Lower leg skin (tissue), 4 donors: ENCODE measurements around the gene SLC41A3. TPM values are rescaled to one million over a fixed set of nuclear protein-coding genes. Genes with fewer than 3 reads are reported as not detected.
A peak's percentile ranks its signal among the peaks of the same experiment; 100 is the strongest.

Source experiments
- DNase-seq, 2 donors: peaks; one replicate each; pipeline ENCODE4 v3.0.0-alpha.2; 2019; ENCODE audit warnings: low spot score in 2 of 2
- H3K4me3 ChIP-seq: fragments of 200-600 bp; sonication (generic); 2 replicates; pipeline ENCODE4 v1.5.1; 2017; ENCODE audit warnings: mild to moderate bottlenecking, low read depth; ENCODE audit not compliant: poor library complexity, severe bottlenecking
- POLR2A ChIP-seq, 2 donors: fragments of 450-650 bp; IDR thresholded peaks; one replicate each; pipeline ENCODE4 v1.6.1; 2016 to 2017; ENCODE audit warnings: antibody characterized with exemption in 2 of 2, mild to moderate bottlenecking in 1 of 2, moderate library complexity in 1 of 2
- WGBS, 2 donors: methylation state at CpG; one replicate each; pipeline ENCODE4 v1.1.5; 2018; 5-methylcytosine and 5-hydroxymethylcytosine counted together
- intact Hi-C: fragments of 100-400 bp; cut with DNase I; formaldehyde crosslinking; loops from one replicate; pipeline ENCODE4 v1.15.0; 2023; ENCODE audit warnings: low total_unique reads
- total RNA-seq, 4 donors: library from RNA; depleted of rRNA; stranded (reverse); fragments of >200 nt; gene quantifications; one replicate each; pipeline ENCODE4 v1.1.0, GENCODE V29; 2016
- TF ChIP-seq, protein P1 (sequence below), 3 donors: fragments of 450-650 bp; IDR thresholded peaks; one replicate each; pipeline ENCODE4 v1.5.1; 2016; ENCODE audit warnings: antibody characterized with exemption in 3 of 3, mild to moderate bottlenecking in 3 of 3, moderate library complexity in 2 of 3

SLC41A3 gene
- total RNA-seq, 4 donors from 2014 or later: 31.6 to 41.1 (median 37.3) TPM

DNA sequence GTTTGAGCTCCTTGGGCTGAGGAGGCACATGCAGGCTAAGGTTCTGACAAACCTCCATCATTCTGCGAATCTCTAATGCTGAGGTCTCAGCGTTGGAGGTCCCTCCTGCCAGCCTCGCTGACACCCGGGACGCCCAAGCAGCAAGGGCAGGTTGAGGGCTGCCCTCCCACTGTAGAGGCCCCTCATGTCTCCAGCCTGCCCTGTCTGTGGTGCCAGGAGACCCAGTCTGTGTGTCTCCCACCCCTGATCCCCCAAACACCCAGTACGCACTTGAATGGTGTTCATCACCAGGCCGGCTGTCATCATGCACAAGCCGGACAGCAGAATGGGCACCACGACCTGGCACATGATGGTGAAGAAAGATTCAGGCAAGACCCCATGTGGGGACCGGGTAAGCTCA is 27.8 kb downstream of the SLC41A3 start:
- 96 to 98% methylated on average over 10 of the region's 10 CpGs for whole genome bisulfite sequencing, 2 donors
- DNase-seq: peak in 1 of 2 donors; percentile 65
- no peak for TF ChIP-seq POLR2A (IDR thresholded peaks at IDR 0.05)
- TF ChIP-seq, protein P1, sequence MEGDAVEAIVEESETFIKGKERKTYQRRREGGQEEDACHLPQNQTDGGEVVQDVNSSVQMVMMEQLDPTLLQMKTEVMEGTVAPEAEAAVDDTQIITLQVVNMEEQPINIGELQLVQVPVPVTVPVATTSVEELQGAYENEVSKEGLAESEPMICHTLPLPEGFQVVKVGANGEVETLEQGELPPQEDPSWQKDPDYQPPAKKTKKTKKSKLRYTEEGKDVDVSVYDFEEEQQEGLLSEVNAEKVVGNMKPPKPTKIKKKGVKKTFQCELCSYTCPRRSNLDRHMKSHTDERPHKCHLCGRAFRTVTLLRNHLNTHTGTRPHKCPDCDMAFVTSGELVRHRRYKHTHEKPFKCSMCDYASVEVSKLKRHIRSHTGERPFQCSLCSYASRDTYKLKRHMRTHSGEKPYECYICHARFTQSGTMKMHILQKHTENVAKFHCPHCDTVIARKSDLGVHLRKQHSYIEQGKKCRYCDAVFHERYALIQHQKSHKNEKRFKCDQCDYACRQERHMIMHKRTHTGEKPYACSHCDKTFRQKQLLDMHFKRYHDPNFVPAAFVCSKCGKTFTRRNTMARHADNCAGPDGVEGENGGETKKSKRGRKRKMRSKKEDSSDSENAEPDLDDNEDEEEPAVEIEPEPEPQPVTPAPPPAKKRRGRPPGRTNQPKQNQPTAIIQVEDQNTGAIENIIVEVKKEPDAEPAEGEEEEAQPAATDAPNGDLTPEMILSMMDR (IDR thresholded peaks at IDR 0.05): no peak

DNA sequence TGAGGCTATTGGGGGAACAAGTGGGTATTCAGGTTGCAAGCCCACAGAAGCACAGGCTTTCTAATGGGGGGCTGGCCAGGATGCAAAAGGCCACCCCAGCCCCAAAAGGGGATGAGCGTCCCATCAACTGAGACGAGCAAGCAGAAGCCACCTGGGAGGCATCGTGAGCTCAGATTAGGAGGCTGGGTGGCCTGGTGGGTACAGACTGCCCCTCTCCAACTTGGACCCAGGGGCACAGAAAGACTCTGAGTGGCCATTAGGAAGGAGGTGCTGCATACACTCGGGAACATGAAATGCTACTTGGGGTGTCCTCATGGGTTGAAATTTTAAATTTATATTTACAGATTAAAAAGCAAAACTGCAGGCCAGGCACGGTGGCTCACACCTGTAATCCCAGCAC is 29.1 kb downstream of the SLC41A3 start:
- no peak for DNase-seq
- intact Hi-C loops: no loop called here
- WGBS, 2 donors: 93 to 95% methylated on average over 5 of the region's 5 CpGs
- TF ChIP-seq, protein P1 (IDR thresholded peaks at IDR 0.05): no peak
- TF ChIP-seq POLR2A (IDR thresholded peaks at IDR 0.05): no peak
- no peak overlapping the region for H3K4me3 ChIP-seq

More for the DNA sequence above, 27.8 kb downstream of the SLC41A3 start:
- no peak overlapping the region for H3K4me3 ChIP-seq
- intact Hi-C loops: no loop called here

DNA sequence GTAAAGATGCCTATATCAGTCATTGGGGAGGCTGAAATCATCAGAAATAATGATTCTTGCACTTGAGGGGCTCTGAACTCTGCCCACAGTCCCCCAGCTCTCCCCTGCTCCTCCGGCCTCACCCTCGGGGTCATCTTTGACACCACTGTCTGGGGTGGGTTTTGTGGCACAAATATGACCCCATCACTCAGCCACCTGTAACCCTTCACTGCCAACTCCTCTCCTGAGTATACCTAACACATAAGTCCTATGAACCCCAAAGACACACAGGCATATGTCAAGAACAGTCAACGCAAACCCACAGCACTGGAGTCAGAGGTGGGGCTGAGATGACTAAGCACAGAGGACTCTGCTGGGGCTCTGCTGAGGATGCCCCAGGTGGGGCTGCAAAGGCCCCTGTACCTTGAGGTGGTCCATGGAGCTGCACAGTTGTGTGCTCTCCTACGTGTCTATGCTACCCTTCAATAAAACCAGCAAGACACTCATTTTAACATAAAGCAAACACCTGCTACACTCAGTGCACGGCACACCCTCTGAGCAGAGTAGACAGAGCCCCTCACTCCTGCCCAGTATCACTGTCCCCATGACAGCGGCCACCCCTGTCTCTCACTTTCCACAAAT is 29.9 kb downstream of the SLC41A3 start:
- TF ChIP-seq POLR2A (IDR thresholded peaks at IDR 0.05): no peak
- TF ChIP-seq, protein P1 (IDR thresholded peaks at IDR 0.05): no peak
- no peak overlapping the region for H3K4me3 ChIP-seq
- intact Hi-C loops: no loop called here
- 94% methylated on average over 6 of the region's 6 CpGs for WGBS, 2 donors
- no peak for DNase-seq

DNA sequence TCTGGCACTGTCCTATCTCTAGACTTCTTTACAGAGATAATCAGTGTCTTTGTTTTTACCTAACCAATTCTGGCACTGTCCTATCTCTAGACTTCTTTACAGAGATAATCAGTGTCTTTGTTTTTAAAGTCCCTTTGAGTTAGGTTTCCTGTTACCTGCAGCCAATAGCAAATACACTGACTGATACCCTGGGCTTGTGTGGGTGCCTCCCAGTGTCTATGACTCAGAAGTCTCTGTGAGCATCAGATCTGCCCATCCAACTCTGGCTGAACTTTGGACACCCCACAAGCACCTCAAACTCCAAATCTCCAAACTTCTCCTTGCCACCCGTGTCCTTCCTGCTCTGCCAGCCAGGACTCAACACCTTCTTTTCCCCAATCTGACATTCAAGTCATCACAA is 30.4 kb downstream of the SLC41A3 start:
- intact Hi-C loops: no loop called here
- 76 to 92% methylated on average over 1 of the region's 1 CpG for WGBS, 2 donors
- no peak overlapping the region for H3K4me3 ChIP-seq
- TF ChIP-seq, protein P1 (IDR thresholded peaks at IDR 0.05): no peak
- no peak for TF ChIP-seq POLR2A (IDR thresholded peaks at IDR 0.05)
- no peak for DNase-seq

DNA sequence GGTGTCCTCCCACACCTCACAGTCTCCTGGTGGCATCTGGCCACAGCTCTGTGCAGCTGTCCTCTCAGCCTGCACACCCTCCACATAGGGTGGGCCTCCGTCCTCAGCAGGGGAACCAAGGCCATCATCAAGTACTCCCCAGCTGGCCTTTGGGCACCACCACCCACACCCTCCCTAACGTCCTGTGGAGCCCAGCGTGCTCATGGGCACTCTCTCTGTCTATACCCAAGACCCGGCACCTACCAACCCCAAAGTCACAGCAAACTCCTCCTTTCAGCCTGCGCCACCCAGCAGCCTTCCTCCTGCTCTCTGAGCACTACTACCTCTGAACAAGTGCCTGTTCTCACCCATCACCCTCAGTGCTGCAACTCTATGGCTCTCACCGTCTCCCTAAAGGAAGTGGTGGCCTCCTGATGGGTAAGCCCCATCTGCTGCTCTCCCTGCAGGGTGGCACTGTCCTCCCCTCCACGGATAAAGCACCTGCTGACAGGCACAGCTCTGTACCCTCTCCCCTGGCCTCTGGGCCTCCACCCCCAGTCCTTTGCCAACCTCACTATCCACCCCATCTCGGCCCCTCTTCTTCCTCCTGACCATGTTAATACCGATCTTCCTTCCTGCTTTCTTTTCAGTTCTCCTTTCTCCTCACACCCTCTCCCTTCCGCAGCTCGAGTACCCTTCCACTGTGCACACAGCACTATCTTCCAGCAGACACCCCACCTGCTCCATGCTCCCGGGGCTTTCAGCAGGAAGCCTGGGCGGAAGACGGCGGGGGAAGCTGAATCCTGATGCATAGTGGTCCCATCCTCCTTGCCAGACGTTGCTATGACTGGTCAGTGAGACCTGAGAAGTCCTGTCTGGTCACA is 31.5 kb downstream of the SLC41A3 start:
- peak in 1 of 2 donors; percentile 70 for DNase-seq
- 79% methylated on average over 16 of the region's 16 CpGs for WGBS, 2 donors
- no peak for TF ChIP-seq POLR2A (IDR thresholded peaks at IDR 0.05)
- TF ChIP-seq, protein P1 (IDR thresholded peaks at IDR 0.05): no peak
- intact Hi-C loops: no loop called here
- no peak overlapping the region for H3K4me3 ChIP-seq
